CD4-positive, alpha-beta T cell treated with Interleukin-10 for 1 hour (primary cell): Measurements from ENCODE around the gene GTF3C2.

Experiments
- DNase-seq: peaks from one replicate; pipeline ENCODE4 v3.0.0-alpha.2; 2020

Gene GTF3C2

GRCh38 chr2:27291865-27292264, 64.7 kb downstream of the GTF3C2 start:
- DNase-seq, result no peak

- no peak for DNase-seq
These were observed 66.0 kb downstream of the GTF3C2 start for GRCh38 chr2:27290549-27290948.

GRCh38 chr2:27288610-27289009, 68.0 kb downstream of the GTF3C2 start:
- no peak for DNase-seq

- DNase-seq, result no peak
These were observed 71.1 kb downstream of the GTF3C2 start for GRCh38 chr2:27285481-27285880.

- no peak for DNase-seq
These were observed 71.6 kb downstream of the GTF3C2 start for GRCh38 chr2:27284996-27285395.

GRCh38 chr2:27282892-27283291, 73.7 kb downstream of the GTF3C2 start:
- DNase-seq, result no peak

- DNase-seq, result no peak
These were observed 74.6 kb downstream of the GTF3C2 start, which contains the start of gene TRIM54 for GRCh38 chr2:27281855-27282559. TSS of gene TRIM54 (plus strand) at chr2:27282429. CDS start at chr2:27282732, 303 bp downstream.

GRCh38 chr2:27281442-27281841, 75.1 kb downstream of the GTF3C2 start:
- DNase-seq, result no peak

- no peak for DNase-seq
These were observed 75.7 kb downstream of the GTF3C2 start for GRCh38 chr2:27280826-27281225.

GRCh38 chr2:27278010-27278409, 78.6 kb downstream of the GTF3C2 start:
- DNase-seq, result no peak
